PC-3 (cell line): ENCODE measurements around the gene HDAC9.

Experiments
- CTCF ChIP-seq: fragments of 300-600 bp; sonication (generic); conservative IDR thresholded peaks from 2 replicates; pipeline ENCODE4 v1.5.1; 2017; ENCODE audit warnings: antibody characterized with exemption, low read depth, mild to moderate bottlenecking, low read length
- EZH2phosphoT487 ChIP-seq: fragments of 300-600 bp; sonication (generic); IDR thresholded peaks from 2 replicates; pipeline ENCODE4 v1.6.1; 2018; ENCODE audit warnings: mild to moderate bottlenecking, antibody characterized with exemption, low read length, borderline replicate concordance

- TF ChIP-seq CTCF (no peak), EZH2phosphoT487 (no peak)
Measured at GRCh38 chr7:18445916-18446520, 49.5 kb upstream of the HDAC9 start.
